CD14-positive monocyte (primary cell): ENCODE data around the gene ARID1B. TPM values are rescaled to one million over a fixed set of nuclear protein-coding genes. Genes with fewer than 3 reads are reported as not detected.
A peak's percentile ranks its signal among the peaks of the same experiment; 100 is the strongest.

ENCODE experiments used
- DNase-seq, 3 donors: peaks; one replicate each; pipeline ENCODE4 v3.0.0-alpha.2; 2011 to 2022
- H2AFZ ChIP-seq: 2 replicates; pipeline ENCODE4 v1.6.0; 2012; ENCODE audit warnings: mild to moderate bottlenecking, low read depth, low read length, inconsistent platforms; ENCODE audit not compliant: insufficient read depth, poor library complexity, severe bottlenecking
- H3K27ac ChIP-seq, 2 donors: 1 replicate in 1 of 2; 2 replicates in 1 of 2; pipeline ENCODE4 v1.5.1; 2012 to 2013; ENCODE audit warnings: low read length in 2 of 2, control low read depth in 1 of 2, inconsistent platforms in 1 of 2, low read depth in 1 of 2, mild to moderate bottlenecking in 1 of 2
- H3K27me3 ChIP-seq, 2 donors: one replicate each; pipeline versions ENCODE4 v1.6.0 to v1.6.1; 2011 to 2013; ENCODE audit warnings: low read length in 2 of 2; ENCODE audit not compliant: control insufficient read depth in 2 of 2, insufficient read depth in 2 of 2
- H3K36me3 ChIP-seq, 2 donors: replicated peaks in 1 of 2; 1 replicate in 1 of 2; 2 replicates in 1 of 2; pipeline versions ENCODE4 v1.5.1 to v1.6.1; 2012 to 2013; ENCODE audit warnings: low read length in 2 of 2, control low read depth in 1 of 2, inconsistent platforms in 1 of 2, mild to moderate bottlenecking in 1 of 2; ENCODE audit not compliant: insufficient read depth in 2 of 2, control insufficient read depth in 1 of 2
- H3K4me1 ChIP-seq, 2 donors: 1 replicate in 1 of 2; 2 replicates in 1 of 2; pipeline versions ENCODE4 v1.5.1 to v1.6.1; 2012 to 2013; ENCODE audit warnings: low read length in 2 of 2, control low read depth in 1 of 2, inconsistent platforms in 1 of 2, mild to moderate bottlenecking in 1 of 2, moderate library complexity in 1 of 2; ENCODE audit not compliant: insufficient read depth in 2 of 2, control insufficient read depth in 1 of 2
- H3K4me2 ChIP-seq: replicated peaks from 2 replicates; pipeline ENCODE3; 2012; ENCODE audit warnings: low read length, moderate library complexity, mild to moderate bottlenecking; ENCODE audit not compliant: poor library complexity, severe bottlenecking; ENCODE audit errors: extremely low read depth
- H3K4me3 ChIP-seq, 3 experiments: fragments of 200-600 bp in 1 of 3; sonication (generic) in 1 of 3; replicated peaks in 1 of 3; 1 replicate in 2 of 3; 2 replicates in 1 of 3; pipeline ENCODE4 v1.5.1; 2011 to 2013; ENCODE audit warnings: low read length in 3 of 3, mild to moderate bottlenecking in 3 of 3, control low read depth in 2 of 3, low read depth in 2 of 3, inconsistent platforms in 1 of 3, moderate library complexity in 1 of 3
- H3K79me2 ChIP-seq: 2 replicates; pipeline ENCODE4 v1.6.0; 2012; ENCODE audit warnings: mild to moderate bottlenecking, control low read depth, inconsistent platforms, low read length, moderate library complexity; ENCODE audit not compliant: insufficient read depth
- H3K9ac ChIP-seq: 2 replicates; pipeline ENCODE4 v1.6.0; 2017; ENCODE audit warnings: low read length, mild to moderate bottlenecking; ENCODE audit not compliant: insufficient read depth, poor library complexity, severe bottlenecking
- H3K9me3 ChIP-seq, 2 donors: replicated peaks in 1 of 2; 1 replicate in 1 of 2; 2 replicates in 1 of 2; pipeline versions ENCODE4 v1.5.1 to v1.6.1; 2012 to 2013; ENCODE audit warnings: low read length in 2 of 2, control low read depth in 1 of 2; ENCODE audit not compliant: control insufficient read depth in 1 of 2, insufficient read depth in 1 of 2
- H4K20me1 ChIP-seq: 2 replicates; pipeline ENCODE4 v1.6.0; 2012; ENCODE audit warnings: mild to moderate bottlenecking, low read length, control low read depth, moderate library complexity; ENCODE audit not compliant: insufficient read depth
- H3K27ac Mint-ChIP-seq, 7 donors: one replicate each; pipeline ENCODE4 v1.8.0; 2020; ENCODE audit warnings: mild to moderate bottlenecking in 7 of 7, mixed read lengths in 7 of 7, moderate library complexity in 6 of 7, inconsistent platforms in 2 of 7
- H3K27me3 Mint-ChIP-seq, 3 donors: one replicate each; pipeline ENCODE4 v1.8.0; 2021 to 2022; ENCODE audit warnings: low read depth in 3 of 3, mild to moderate bottlenecking in 3 of 3, mixed read lengths in 3 of 3, moderate library complexity in 3 of 3, inconsistent platforms in 1 of 3
- H3K36me3 Mint-ChIP-seq, 2 donors: one replicate each; pipeline ENCODE4 v1.8.0; 2020; ENCODE audit warnings: mixed read lengths in 2 of 2, inconsistent platforms in 1 of 2, mild to moderate bottlenecking in 1 of 2
- H3K4me1 Mint-ChIP-seq: one replicate; pipeline ENCODE4 v1.8.0; 2020; ENCODE audit warnings: mild to moderate bottlenecking, mixed read lengths
- H3K4me3 Mint-ChIP-seq, 2 donors: one replicate each; pipeline ENCODE4 v1.8.0; 2020; ENCODE audit warnings: mild to moderate bottlenecking in 2 of 2, mixed read lengths in 2 of 2, moderate library complexity in 1 of 2
- H3K9me3 Mint-ChIP-seq, 7 donors: one replicate each; pipeline ENCODE4 v1.8.0; 2020 to 2022; ENCODE audit warnings: mixed read lengths in 7 of 7, mild to moderate bottlenecking in 6 of 7, moderate library complexity in 6 of 7, inconsistent platforms in 2 of 7
- CTCF ChIP-seq: fragments of 200-600 bp; IDR thresholded peaks from one replicate; pipeline ENCODE4 v1.8.0; 2022; ENCODE audit warnings: antibody characterized with exemption, mild to moderate bottlenecking
- WGBS: methylation state at CpG from one replicate; pipeline ENCODE4 v1.1.5; 2013; ENCODE audit warnings: missing lambda C conversion rate; ENCODE audit not compliant: insufficient coverage; 5-methylcytosine and 5-hydroxymethylcytosine counted together
- intact Hi-C, 2 donors: fragments of 100-400 bp; cut with micrococcal nuclease; formaldehyde crosslinking; loops; one replicate each; pipeline versions ENCODE4 v1.15.0 to v1.15.1; 2023
- polyA plus RNA-seq, 3 donors: library from polyadenylated mRNA; depleted of rRNA in 1 of 3; unstranded in 2 of 3; stranded (reverse) in 1 of 3; fragments of 300-500 nt in 2 of 3; fragments of >200 nt in 1 of 3; fragmentation: Illumina TruSeq in 2 of 3; gene quantifications; 1 replicate in 2 of 3; 2 replicates in 1 of 3; pipeline ENCODE4 v1.2.3, GENCODE V29; 2012 to 2021

ARID1B gene
- polyA plus RNA-seq, 3 donors, result 3.2 to 22.1 (median 3.8) TPM

GRCh38 chr6:156902782-156903181 is 125.6 kb downstream of the ARID1B start:
- H3K4me2 ChIP-seq, result no peak overlapping the region
- Mint-ChIP-seq H3K9me3 (no peaks in the 10 kb centered on the region), H3K4me3 (no peak overlapping the region), H3K27me3 (no peaks in the 10 kb centered on the region), H3K27ac (no peak overlapping the region), H3K4me1 (peaks cover 5% of the 10 kb centered on the region), H3K36me3 (peaks cover 21 to 23% of the 10 kb centered on the region in 2 donors)
- no peak overlapping the region for H3K4me3 ChIP-seq
- peaks cover 5 to 27% of the 10 kb centered on the region in 2 donors for H3K36me3 ChIP-seq
- peaks cover 60% of the 10 kb centered on the region for H4K20me1 ChIP-seq
- H2AFZ ChIP-seq, result no peak overlapping the region
- H3K79me2 ChIP-seq, result peaks cover 55% of the 10 kb centered on the region
- no peak for TF ChIP-seq CTCF
- no peaks in the 10 kb centered on the region for H3K4me1 ChIP-seq
- no CpG with 5 or more reads among the region's 1 CpG for WGBS
- no peak overlapping the region for H3K27ac ChIP-seq
- DNase-seq, result no peak
- intact Hi-C loops, result no loop called here
- H3K9me3 ChIP-seq, result no peaks in the 10 kb centered on the region
- no peaks in the 10 kb centered on the region for H3K27me3 ChIP-seq
- H3K9ac ChIP-seq, result no peak overlapping the region

DNA sequence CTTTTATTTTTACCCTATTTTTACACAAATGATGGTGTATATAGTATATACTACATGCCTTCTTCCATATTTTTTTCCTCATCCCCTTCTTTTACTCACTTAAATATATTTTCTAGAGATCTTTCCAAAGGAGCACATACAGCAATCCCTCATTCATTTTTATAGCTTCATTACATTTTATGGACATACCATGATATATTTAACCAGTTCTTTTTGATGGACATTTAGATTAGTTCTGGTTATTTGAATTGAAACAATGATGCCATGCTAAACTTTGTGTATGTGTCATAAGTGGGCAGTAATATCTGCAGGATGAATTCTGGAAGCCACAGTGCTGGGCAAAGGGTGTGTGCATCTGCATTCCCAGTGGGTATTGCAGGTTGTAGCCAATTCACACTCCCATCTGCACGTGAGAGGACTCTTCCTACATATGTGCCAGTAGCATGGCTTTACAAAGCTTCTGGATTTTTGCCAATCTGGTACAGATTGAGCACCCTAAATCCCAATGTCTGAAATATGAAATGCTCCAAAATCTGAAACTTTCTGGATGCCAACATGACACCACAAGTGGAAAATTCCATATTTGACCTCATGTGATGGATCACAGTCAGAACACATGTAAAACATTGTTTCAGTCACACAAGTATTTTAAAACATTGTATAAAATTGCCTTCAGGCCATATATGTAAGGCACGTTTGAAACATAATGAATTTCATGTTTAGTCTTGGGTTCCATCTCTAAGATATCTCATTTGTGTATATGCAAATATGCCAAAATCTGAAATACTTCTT is 127.2 kb downstream of the ARID1B start:
- Histone ChIP-seq H3K27me3 (no peaks in the 10 kb centered on the region), H3K79me2 (peaks cover 49% of the 10 kb centered on the region), H3K9ac (no peak overlapping the region), H3K4me3 (no peak overlapping the region), H2AFZ (no peak overlapping the region), H3K9me3 (no peaks in the 10 kb centered on the region), H4K20me1 (peaks cover 54% of the 10 kb centered on the region), H3K4me1 (no peaks in the 10 kb centered on the region), H3K4me2 (no peak overlapping the region), H3K36me3 (peaks cover 5 to 27% of the 10 kb centered on the region in 2 donors), H3K27ac (no peak overlapping the region)
- no peaks in the 10 kb centered on the region for H3K27me3 Mint-ChIP-seq
- no peak for TF ChIP-seq CTCF
- 80% methylated on average over 1 of the region's 2 CpGs for WGBS
- peaks cover 21 to 24% of the 10 kb centered on the region in 2 donors for H3K36me3 Mint-ChIP-seq
- DNase-seq, result no peak
- peak overlapping the region in 1 of 7 donors; percentile 23 for H3K27ac Mint-ChIP-seq
- H3K9me3 Mint-ChIP-seq, result no peaks in the 10 kb centered on the region
- no peak overlapping the region for H3K4me3 Mint-ChIP-seq
- H3K4me1 Mint-ChIP-seq, result peaks cover 3% of the 10 kb centered on the region
- intact Hi-C loops, result no loop called here
